Esophagus muscularis mucosa (tissue), 4 donors: ENCODE data around the gene CST8. TPM values are rescaled to one million over a fixed set of nuclear protein-coding genes. Genes with fewer than 3 reads are reported as not detected.

Source experiments
- DNase-seq: peaks from one replicate; pipeline ENCODE4 v3.0.0-alpha.2; 2017; ENCODE audit errors: extremely low spot score
- H3K27ac ChIP-seq, 4 donors: fragments of 200-600 bp; sonication (generic); replicated peaks in 1 of 4; 1 replicate in 3 of 4; 2 replicates in 1 of 4; pipeline ENCODE4 v1.5.1; 2016 to 2019; ENCODE audit warnings: mild to moderate bottlenecking in 1 of 4
- H3K27me3 ChIP-seq, 4 donors: fragments of 200-600 bp; sonication (generic); one replicate each; pipeline versions ENCODE4 v1.5.1 to v1.6.0; 2016 to 2019
- H3K36me3 ChIP-seq, 4 donors: fragments of 200-600 bp; sonication (generic); one replicate each; pipeline ENCODE4 v1.5.1; 2016 to 2019
- H3K4me1 ChIP-seq, 4 donors: fragments of 200-600 bp; sonication (generic); one replicate each; pipeline ENCODE4 v1.5.1; 2016 to 2019
- H3K4me3 ChIP-seq, 4 donors: fragments of 200-600 bp; sonication (generic); 1 replicate in 2 of 4; 2 replicates in 2 of 4; pipeline ENCODE4 v1.5.1; 2016 to 2019; ENCODE audit warnings: mild to moderate bottlenecking in 4 of 4, moderate library complexity in 1 of 4
- H3K9me3 ChIP-seq, 4 donors: fragments of 200-600 bp; sonication (generic); 1 replicate in 3 of 4; 2 replicates in 1 of 4; pipeline ENCODE4 v1.5.1; 2016 to 2019
- CTCF ChIP-seq, 3 experiments: fragments of 200-600 bp in 2 of 3; fragments of 450-650 bp in 1 of 3; sonication (generic) in 2 of 3; IDR thresholded peaks; one replicate each; pipeline ENCODE4 v1.5.1; 2017 to 2019; ENCODE audit warnings: antibody characterized with exemption in 3 of 3, mild to moderate bottlenecking in 2 of 3, moderate library complexity in 1 of 3
- EP300 ChIP-seq: sonication (generic); formaldehyde crosslinking; IDR thresholded peaks from one replicate; pipeline ENCODE4 v1.6.1; 2017; ENCODE audit warnings: antibody characterized with exemption
- POLR2A ChIP-seq: fragments of 450-650 bp; IDR thresholded peaks from one replicate; pipeline ENCODE4 v1.6.1; 2017; ENCODE audit warnings: antibody characterized with exemption, moderate library complexity, mild to moderate bottlenecking, low read depth
- POLR2AphosphoS5 ChIP-seq, 2 donors: sonication (generic); formaldehyde crosslinking; IDR thresholded peaks; one replicate each; pipeline ENCODE4 v1.6.1; 2017; ENCODE audit warnings: antibody characterized with exemption in 2 of 2
- WGBS: methylation state at CpG from one replicate; pipeline ENCODE4 v1.1.5; 2018; 5-methylcytosine and 5-hydroxymethylcytosine counted together
- intact Hi-C: fragments of 100-400 bp; cut with DNase I; formaldehyde crosslinking; loops from one replicate; pipeline ENCODE4 v1.15.1; 2023
- total RNA-seq, 4 donors: library from RNA; depleted of rRNA; stranded (reverse); fragments of >200 nt; gene quantifications; one replicate each; pipeline versions ENCODE4 v1.1.0 to v1.2.1, GENCODE V29; 2016

CST8 gene, protein sequence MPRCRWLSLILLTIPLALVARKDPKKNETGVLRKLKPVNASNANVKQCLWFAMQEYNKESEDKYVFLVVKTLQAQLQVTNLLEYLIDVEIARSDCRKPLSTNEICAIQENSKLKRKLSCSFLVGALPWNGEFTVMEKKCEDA
- not detected for total RNA-seq

- no peaks in the 10 kb centered on the region for H3K36me3 ChIP-seq
- H3K9me3 ChIP-seq: no peaks in the 10 kb centered on the region
- no peaks in the 10 kb centered on the region for H3K27me3 ChIP-seq
- H3K4me3 ChIP-seq: no peak within 1 kb of the TSS
- H3K4me1 ChIP-seq: no peaks in the 10 kb centered on the region
- H3K27ac ChIP-seq: no peak within 1 kb of the TSS
- no peak for TF ChIP-seq EP300
- no peak for TF ChIP-seq POLR2A
- TF ChIP-seq CTCF (IDR thresholded peaks at IDR 0.05): no peak
- TF ChIP-seq POLR2AphosphoS5 (IDR thresholded peaks at IDR 0.05): no peak
- intact Hi-C loops: no loop called here
- WGBS: 92% methylated on average over 5 of the region's 5 CpGs
- DNase-seq: peak; percentile 88
Observed at GRCh38 chr20:23490817-23491216, at the start of gene CST8. CST8 (plus strand) TSS chr20:23491117; CDS start chr20:23491668, 551 bp downstream.

- intact Hi-C loops: loop anchor here (1.0 to 10.0 kb wide), 2 partner anchors 165 to 223 kb away; no protein-coding TSS in a partner anchor
- no peaks in the 10 kb centered on the region for H3K27me3 ChIP-seq
- DNase-seq: no peak
- no peaks in the 10 kb centered on the region for H3K36me3 ChIP-seq
- peaks cover 0 to 16% (median 0%) of the 10 kb centered on the region in 4 donors for H3K4me1 ChIP-seq
- 21% methylated on average over 8 of the region's 8 CpGs for WGBS
- H3K4me3 ChIP-seq: no peak overlapping the region
- H3K27ac ChIP-seq: no peak overlapping the region
- no peaks in the 10 kb centered on the region for H3K9me3 ChIP-seq
- TF ChIP-seq POLR2A (no peak), CTCF (IDR thresholded peaks at IDR 0.05) (peak; percentile 76 to 95 (median 83)), POLR2AphosphoS5 (IDR thresholded peaks at IDR 0.05) (peak in 1 of 2 donors; percentile 27)
Observed at GRCh38 chr20:23441850-23442313, 49.0 kb upstream of the CST8 start.

GRCh38 chr20:23442436-23442835, 48.5 kb upstream of the CST8 start:
- H3K27me3 ChIP-seq: no peaks in the 10 kb centered on the region
- no peaks in the 10 kb centered on the region for H3K36me3 ChIP-seq
- H3K27ac ChIP-seq: no peak overlapping the region
- TF ChIP-seq POLR2AphosphoS5 (IDR thresholded peaks at IDR 0.05) (no peak), CTCF (IDR thresholded peaks at IDR 0.05) (no peak), POLR2A (no peak), EP300 (no peak)
- no peak overlapping the region for H3K4me3 ChIP-seq
- 70% methylated on average over 4 of the region's 5 CpGs for WGBS
- no peaks in the 10 kb centered on the region for H3K9me3 ChIP-seq
- DNase-seq: no peak
- peaks cover 0 to 11% (median 0%) of the 10 kb centered on the region in 4 donors for H3K4me1 ChIP-seq
- intact Hi-C loops: loop anchor here (10.0 kb wide), 1 partner anchor 222 kb away; no protein-coding TSS in a partner anchor

- Histone ChIP-seq H3K27me3 (no peaks in the 10 kb centered on the region), H3K4me3 (no peak overlapping the region), H3K36me3 (no peaks in the 10 kb centered on the region), H3K4me1 (peaks cover 0 to 11% (median 0%) of the 10 kb centered on the region in 4 donors), H3K9me3 (no peaks in the 10 kb centered on the region), H3K27ac (no peak overlapping the region)
- intact Hi-C loops: loop anchor here (10.0 kb wide), 1 partner anchor 220 kb away; no protein-coding TSS in a partner anchor
- 92% methylated on average over 4 of the region's 4 CpGs for WGBS
- TF ChIP-seq EP300 (no peak), POLR2A (no peak), POLR2AphosphoS5 (IDR thresholded peaks at IDR 0.05) (no peak), CTCF (IDR thresholded peaks at IDR 0.05) (no peak)
- no peak for DNase-seq
Observed at GRCh38 chr20:23444859-23445258, 46.1 kb upstream of the CST8 start.
